ENCODE data around the gene ZNF90. TPM values are rescaled to one million over a fixed set of nuclear protein-coding genes. Genes with fewer than 3 reads are reported as not detected.
"Not testable (repeated sequence)": the region's sequence is repeated elsewhere in the genome, so short reads cannot be mapped to it uniquely, and the experiment has no call there.

ZNF90 gene
- total RNA-seq, 2 donors from 2014 or later: 113 to 174 TPM

GRCh38 chr19:20051841-20052768 lies 25.7 kb upstream of the ZNF90 start:
- peak overlapping the region; percentile 91 for H3K4me3 ChIP-seq (ENCODE audit: low read length)
- H3K9me3 Mint-ChIP-seq: peaks cover under 1% of the 10 kb centered on the region
- peaks cover 2% of the 10 kb centered on the region for H3K27me3 Mint-ChIP-seq (ENCODE audit: insufficient read depth)
- H3K4me3 Mint-ChIP-seq: peak overlapping the region; percentile 89
- no peaks in the 10 kb centered on the region for H3K36me3 ChIP-seq (ENCODE audit: control insufficient read depth, insufficient read depth, low read length)
- DNase-seq: peak; percentile 99
- peak; percentile 26 for TF ChIP-seq CTCF (conservative IDR thresholded peaks at IDR 0.05)
- H3K27ac ChIP-seq (ENCODE audit: low read depth, low read length): peak overlapping the region; percentile 50
- H3K9me3 ChIP-seq (ENCODE audit: control insufficient read depth, low read length): no peaks in the 10 kb centered on the region
- no peaks in the 10 kb centered on the region for H3K27me3 ChIP-seq (ENCODE audit: control insufficient read depth, insufficient read depth, low read length, poor library complexity, severe bottlenecking)
- H3K9ac ChIP-seq (ENCODE audit: extremely low read depth, low read length, poor library complexity, severe bottlenecking): peak overlapping the region; percentile 79
- H3K27ac Mint-ChIP-seq: peak overlapping the region; percentile 98
- 1 to 5% methylated on average over 19 to 43 of the region's 43 CpGs for WGBS, 2 experiments (ENCODE audit: insufficient coverage in 1 of 2, insufficient read length in 1 of 2)
- H3K36me3 Mint-ChIP-seq (ENCODE audit: low read depth): no peaks in the 10 kb centered on the region
- H3K4me1 ChIP-seq (ENCODE audit: control insufficient read depth, insufficient read depth, low read length): peaks cover 6% of the 10 kb centered on the region
- peaks cover 5% of the 10 kb centered on the region for H3K4me1 Mint-ChIP-seq

- DNase-seq; H3K27ac Mint-ChIP-seq; H3K27me3 ChIP-seq (ENCODE audit: control insufficient read depth, insufficient read depth, low read length, poor library complexity, severe bottlenecking); H3K36me3 Mint-ChIP-seq (ENCODE audit: low read depth); H3K36me3 ChIP-seq (ENCODE audit: control insufficient read depth, insufficient read depth, low read length); H3K4me3 ChIP-seq (ENCODE audit: low read length); H3K27ac ChIP-seq (ENCODE audit: low read depth, low read length); H3K27me3 Mint-ChIP-seq (ENCODE audit: insufficient read depth); H3K4me3 Mint-ChIP-seq; H3K4me1 ChIP-seq (ENCODE audit: control insufficient read depth, insufficient read depth, low read length); H3K9ac ChIP-seq (ENCODE audit: extremely low read depth, low read length, poor library complexity, severe bottlenecking): not testable (repeated sequence)
- Mint-ChIP-seq H3K4me1 (peaks cover 13% of the 10 kb centered on the region), H3K9me3 (peaks cover 17% of the 10 kb centered on the region)
- H3K9me3 ChIP-seq (ENCODE audit: control insufficient read depth, low read length): peaks cover 15% of the 10 kb centered on the region
These were observed 19.1 kb upstream of the ZNF90 start for GRCh38 chr19:20058738-20059137.

GRCh38 chr19:20060282-20060681 lies 17.5 kb upstream of the ZNF90 start:
- 75 to 94% methylated on average over 1 of the region's 1 CpG for WGBS, 2 experiments (ENCODE audit: insufficient coverage in 1 of 2, insufficient read length in 1 of 2)
- H3K27me3 Mint-ChIP-seq (ENCODE audit: insufficient read depth): no peaks in the 10 kb centered on the region

More at GRCh38 chr19:20060282-20060681, 17.5 kb upstream of the ZNF90 start:
- TF ChIP-seq CTCF (conservative IDR thresholded peaks at IDR 0.05): no peak
- Mint-ChIP-seq H3K9me3 (peaks cover 26% of the 10 kb centered on the region), H3K36me3 (ENCODE audit: low read depth) (peaks cover 3% of the 10 kb centered on the region), H3K27ac (no peak overlapping the region), H3K4me1 (peaks cover 13% of the 10 kb centered on the region), H3K4me3 (no peak overlapping the region)
- Histone ChIP-seq H3K36me3 (ENCODE audit: control insufficient read depth, insufficient read depth, low read length) (no peaks in the 10 kb centered on the region), H3K4me3 (ENCODE audit: low read length) (no peak overlapping the region), H3K9ac (ENCODE audit: extremely low read depth, low read length, poor library complexity, severe bottlenecking) (no peak overlapping the region), H3K4me1 (ENCODE audit: control insufficient read depth, insufficient read depth, low read length) (no peaks in the 10 kb centered on the region), H3K27ac (ENCODE audit: low read depth, low read length) (no peak overlapping the region), H3K9me3 (ENCODE audit: control insufficient read depth, low read length) (peaks cover 19% of the 10 kb centered on the region), H3K27me3 (ENCODE audit: control insufficient read depth, insufficient read depth, low read length, poor library complexity, severe bottlenecking) (no peaks in the 10 kb centered on the region)
- DNase-seq: no peak
